Stimulated activated CD4-positive, alpha-beta T cell treated with anti-CD3 and anti-CD28 coated beads, Interleukin-4, amount 100 ng/mL, for 1 hour (primary cell): ENCODE measurements around the gene CLDN25.

Experiments used
- DNase-seq: peaks from one replicate; pipeline ENCODE4 v3.0.0-alpha.2; 2020

The CLDN25 gene

DNA sequence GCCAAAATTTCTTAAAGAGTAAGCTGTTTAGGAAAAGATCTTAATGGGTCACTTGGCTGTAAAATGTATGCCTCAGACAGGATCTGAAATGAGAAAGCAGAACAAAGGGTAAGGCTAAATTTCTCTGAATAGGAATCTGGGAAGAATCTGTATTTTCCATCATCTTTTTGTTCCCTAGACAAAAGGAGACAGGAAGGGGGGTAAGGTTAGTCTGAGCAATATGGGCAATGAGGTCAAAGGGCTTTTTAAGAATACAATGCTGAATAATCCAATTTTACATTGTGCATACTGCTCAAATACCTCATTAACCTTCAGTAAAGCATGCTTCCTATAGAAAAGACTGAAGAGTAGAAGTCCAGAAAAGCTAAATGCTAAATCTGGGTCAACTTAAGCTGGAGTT lies 34.6 kb downstream of the CLDN25 start:
- no peak for DNase-seq

- no peak for DNase-seq
Observed at GRCh38 chr11:113817162-113817561, 37.6 kb downstream of the CLDN25 start.

DNA sequence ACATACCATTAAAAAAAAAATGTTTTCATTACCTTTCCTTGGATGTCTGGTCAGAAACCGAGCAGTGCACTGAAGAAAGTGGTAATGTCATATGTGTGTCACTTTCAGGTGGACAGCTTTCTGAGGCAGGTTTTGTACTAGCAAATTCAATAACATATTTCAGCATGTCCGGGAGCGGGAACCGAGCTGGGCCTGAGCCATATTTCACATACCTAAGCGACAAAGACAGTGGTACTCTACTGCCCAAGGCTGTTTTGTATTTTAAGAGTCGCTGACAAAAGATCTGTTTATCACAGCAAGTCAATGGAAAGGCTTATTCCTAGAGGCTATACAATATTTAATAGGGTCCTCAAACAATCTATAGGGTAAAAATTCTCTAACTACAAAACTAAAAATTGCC lies 38.0 kb downstream of the CLDN25 start:
- no peak for DNase-seq

- no peak for DNase-seq
Observed at GRCh38 chr11:113818426-113818825, 38.8 kb downstream of the CLDN25 start.

- no peak for DNase-seq
Observed at GRCh38 chr11:113827477-113827876, 47.9 kb downstream of the CLDN25 start.

DNA sequence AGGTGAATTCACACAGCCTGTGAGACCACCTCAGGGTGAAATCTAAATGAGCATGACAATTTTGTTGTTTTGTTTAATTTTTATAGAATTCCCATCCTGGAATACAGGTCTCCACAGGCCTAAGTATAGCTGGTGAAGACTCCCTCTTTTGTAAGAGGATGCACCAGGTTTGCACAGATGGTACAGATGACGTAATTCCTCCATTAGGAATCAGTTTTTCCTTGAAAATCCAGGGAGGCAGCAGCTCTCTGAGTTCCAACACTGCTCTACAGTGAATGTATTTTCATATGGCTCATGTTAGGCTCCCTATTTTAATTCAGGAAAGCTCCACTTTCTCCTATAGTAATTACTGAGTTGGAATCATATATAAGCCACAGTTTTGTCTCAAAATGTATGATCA lies 48.6 kb downstream of the CLDN25 start:
- no peak for DNase-seq

DNA sequence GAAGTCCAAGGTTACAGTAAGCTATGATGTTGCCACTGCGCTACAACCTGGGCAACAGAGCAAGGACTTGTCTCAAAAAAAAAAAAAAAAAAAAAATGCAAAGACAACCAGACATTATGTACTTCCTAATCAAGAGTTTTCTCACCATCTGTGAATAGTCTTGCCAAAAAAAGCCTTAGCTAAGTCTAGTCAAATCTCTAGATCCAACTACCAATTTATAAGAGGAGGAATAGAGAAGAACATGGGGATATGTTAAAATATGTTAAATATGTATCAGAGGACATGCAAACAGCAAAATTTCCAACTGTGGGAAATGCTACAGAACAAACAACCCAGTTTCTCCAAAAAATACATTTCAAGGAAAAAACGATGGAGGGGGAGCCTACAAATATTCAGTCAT lies 50.2 kb downstream of the CLDN25 start:
- DNase-seq = no peak
